SK-N-MC (cell line): ENCODE results near the gene C15orf40.

Source experiments
- DNase-seq: peaks from one replicate; pipeline ENCODE4 v3.0.0-alpha.2; 2011; ENCODE audit warnings: low read depth, low spot score
- H3K27ac ChIP-seq: fragments of 200-600 bp; sonication (generic); 2 replicates; pipeline ENCODE4 v1.5.1; 2016; ENCODE audit warnings: mixed run types
- H3K36me3 ChIP-seq: fragments of 200-600 bp; sonication (generic); 2 replicates; pipeline ENCODE4 v1.6.1; 2017; ENCODE audit warnings: antibody characterized with exemption, low read length, mixed read lengths; ENCODE audit not compliant: insufficient read depth
- H3K4me3 ChIP-seq: fragments of 200-600 bp; sonication (generic); 2 replicates; pipeline ENCODE4 v1.5.1; 2016
- H3K9ac ChIP-seq: fragments of 200-600 bp; sonication (generic); 2 replicates; pipeline ENCODE4 v1.8.0; 2017; ENCODE audit warnings: mixed run types, mixed read lengths; ENCODE audit not compliant: insufficient read length
- H3K9me3 ChIP-seq: fragments of 200-600 bp; sonication (generic); 2 replicates; pipeline ENCODE4 v1.6.1; 2017; ENCODE audit warnings: low read depth, mild to moderate bottlenecking, antibody characterized with exemption, low read length, moderate library complexity, mixed read lengths
- EZH2 ChIP-seq: fragments of 200-600 bp; sonication (generic); IDR thresholded peaks from one replicate; pipeline ENCODE4 v1.6.1; 2017; ENCODE audit warnings: antibody characterized with exemption
- FOXP2 ChIP-seq: optimal IDR thresholded peaks from 2 replicates; pipeline ENCODE3; 2011; ENCODE audit warnings: mild to moderate bottlenecking, moderate library complexity; ENCODE audit not compliant: insufficient read depth; ENCODE audit errors: extremely low read length, control extremely low read depth
- POLR2AphosphoS5 ChIP-seq: IDR thresholded peaks from 2 replicates; pipeline ENCODE4 v1.6.1; 2012; ENCODE audit warnings: mild to moderate bottlenecking, low read depth, low read length, borderline replicate concordance

C15orf40 gene

GRCh38 chr15:82979726-82980125 is 31.7 kb downstream of the C15orf40 start:
- no peak for DNase-seq
- Histone ChIP-seq H3K9me3 (no peaks in the 10 kb centered on the region), H3K9ac (no peak overlapping the region), H3K4me3 (no peak overlapping the region), H3K27ac (no peak overlapping the region), H3K36me3 (no peaks in the 10 kb centered on the region)
- no peak for TF ChIP-seq FOXP2
- no peak for TF ChIP-seq POLR2AphosphoS5
- TF ChIP-seq EZH2: no peak

- no peak for DNase-seq
- no peaks in the 10 kb centered on the region for H3K36me3 ChIP-seq
- H3K9me3 ChIP-seq: no peaks in the 10 kb centered on the region
- H3K9ac ChIP-seq: no peak overlapping the region
- H3K27ac ChIP-seq: no peak overlapping the region
- no peak for TF ChIP-seq EZH2
- TF ChIP-seq FOXP2: no peak
- TF ChIP-seq POLR2AphosphoS5: no peak
- H3K4me3 ChIP-seq: no peak overlapping the region
These were observed 33.0 kb downstream of the C15orf40 start for GRCh38 chr15:82978438-82978837.

GRCh38 chr15:82977076-82977475 is 34.4 kb downstream of the C15orf40 start:
- DNase-seq: no peak
- no peak overlapping the region for H3K4me3 ChIP-seq
- TF ChIP-seq FOXP2 (no peak), POLR2AphosphoS5 (no peak), EZH2 (no peak)
- H3K9me3 ChIP-seq: no peaks in the 10 kb centered on the region
- no peak overlapping the region for H3K9ac ChIP-seq
- H3K27ac ChIP-seq: no peak overlapping the region
- no peaks in the 10 kb centered on the region for H3K36me3 ChIP-seq

- TF ChIP-seq EZH2 (no peak), FOXP2 (no peak), POLR2AphosphoS5 (no peak)
- DNase-seq: no peak
These were observed 38.4 kb downstream of the C15orf40 start for GRCh38 chr15:82972990-82973389.

GRCh38 chr15:82971218-82971984 is 40.0 kb downstream of the C15orf40 start:
- H3K27ac ChIP-seq: no peak overlapping the region
- no peak overlapping the region for H3K9ac ChIP-seq
- no peak for DNase-seq
- H3K36me3 ChIP-seq: no peaks in the 10 kb centered on the region
- no peak overlapping the region for H3K4me3 ChIP-seq
- TF ChIP-seq FOXP2 (no peak), EZH2 (no peak), POLR2AphosphoS5 (no peak)
- H3K9me3 ChIP-seq: no peaks in the 10 kb centered on the region

More at GRCh38 chr15:82972990-82973389, 38.4 kb downstream of the C15orf40 start:
- Histone ChIP-seq H3K36me3 (no peaks in the 10 kb centered on the region), H3K27ac (no peak overlapping the region), H3K9ac (no peak overlapping the region), H3K9me3 (no peaks in the 10 kb centered on the region), H3K4me3 (no peak overlapping the region)

GRCh38 chr15:82970696-82971095 is 40.7 kb downstream of the C15orf40 start:
- Histone ChIP-seq H3K9me3 (no peaks in the 10 kb centered on the region), H3K27ac (no peak overlapping the region)

GRCh38 chr15:82970078-82970686 is 41.3 kb downstream of the C15orf40 start:
- no peak overlapping the region for H3K4me3 ChIP-seq
- TF ChIP-seq EZH2 (no peak), POLR2AphosphoS5 (no peak), FOXP2 (no peak)
- H3K9ac ChIP-seq: no peak overlapping the region
- H3K36me3 ChIP-seq: no peaks in the 10 kb centered on the region
- H3K9me3 ChIP-seq: no peaks in the 10 kb centered on the region
- no peak overlapping the region for H3K27ac ChIP-seq
- DNase-seq: no peak

More at GRCh38 chr15:82970696-82971095, 40.7 kb downstream of the C15orf40 start:
- TF ChIP-seq FOXP2 (no peak), POLR2AphosphoS5 (no peak), EZH2 (no peak)
- Histone ChIP-seq H3K9ac (no peak overlapping the region), H3K4me3 (no peak overlapping the region), H3K36me3 (no peaks in the 10 kb centered on the region)
- no peak for DNase-seq

GRCh38 chr15:82969353-82969752 is 42.1 kb downstream of the C15orf40 start:
- no peak for TF ChIP-seq FOXP2
- TF ChIP-seq EZH2: no peak
- no peak for TF ChIP-seq POLR2AphosphoS5
- Histone ChIP-seq H3K36me3 (no peaks in the 10 kb centered on the region), H3K4me3 (no peak overlapping the region), H3K9ac (no peak overlapping the region), H3K9me3 (no peaks in the 10 kb centered on the region), H3K27ac (no peak overlapping the region)
- DNase-seq: no peak
